Osteocyte (in vitro differentiated cells): ENCODE measurements around the gene ERICH6B. TPM values are rescaled to one million over a fixed set of nuclear protein-coding genes. Genes with fewer than 3 reads are reported as not detected.
A peak's percentile ranks its signal among the peaks of the same experiment; 100 is the strongest.

ENCODE experiments used
- DNase-seq: peaks from one replicate; pipeline ENCODE4 v3.0.0; 2021; ENCODE audit warnings: mixed read lengths; ENCODE audit not compliant: unreplicated experiment; ENCODE audit errors: extremely low spot score
- H3K27ac Mint-ChIP-seq: one replicate; pipeline ENCODE4 v1.8.0; 2021; ENCODE audit warnings: mild to moderate bottlenecking, mixed read lengths; ENCODE audit not compliant: unreplicated experiment
- H3K27me3 Mint-ChIP-seq: one replicate; pipeline ENCODE4 v1.8.0; 2021; ENCODE audit warnings: mixed read lengths; ENCODE audit not compliant: unreplicated experiment
- H3K36me3 Mint-ChIP-seq: one replicate; pipeline ENCODE4 v1.8.0; 2021; ENCODE audit warnings: mixed read lengths; ENCODE audit not compliant: unreplicated experiment
- H3K4me1 Mint-ChIP-seq: one replicate; pipeline ENCODE4 v1.8.0; 2021; ENCODE audit warnings: mixed read lengths; ENCODE audit not compliant: unreplicated experiment
- H3K4me3 Mint-ChIP-seq: one replicate; pipeline ENCODE4 v1.8.0; 2021; ENCODE audit warnings: mild to moderate bottlenecking, moderate library complexity, mixed read lengths; ENCODE audit not compliant: unreplicated experiment
- H3K9me3 Mint-ChIP-seq: one replicate; pipeline ENCODE4 v1.8.0; 2021; ENCODE audit warnings: mixed read lengths; ENCODE audit not compliant: unreplicated experiment
- CTCF ChIP-seq: fragments of 200-600 bp; sonication (generic); IDR thresholded peaks from 2 replicates; pipeline ENCODE4 v1.5.0; 2021; ENCODE audit warnings: antibody characterized with exemption, mild to moderate bottlenecking, moderate library complexity
- total RNA-seq: library from RNA; stranded (reverse); gene quantifications from 2 replicates; pipeline ENCODE4 v1.2.1, GENCODE V29; 2021

ERICH6B gene
- total RNA-seq, 1 donor from 2014 or later = not detected

- H3K9me3 Mint-ChIP-seq = peaks cover 7% of the 10 kb centered on the region
- H3K27me3 Mint-ChIP-seq = no peaks in the 10 kb centered on the region
- H3K4me1 Mint-ChIP-seq = peaks cover 22% of the 10 kb centered on the region
- H3K27ac Mint-ChIP-seq = peak overlapping the region; percentile 92
- H3K36me3 Mint-ChIP-seq = peaks cover 44% of the 10 kb centered on the region
- no peak for TF ChIP-seq CTCF
- no peak overlapping the region for H3K4me3 Mint-ChIP-seq
- DNase-seq = no peak
Observed at GRCh38 chr13:45500492-45501174, 114.9 kb downstream of the ERICH6B start.

GRCh38 chr13:45496942-45497341, 118.6 kb downstream of the ERICH6B start:
- Mint-ChIP-seq H3K4me1 (peaks cover 35% of the 10 kb centered on the region), H3K9me3 (peaks cover 7% of the 10 kb centered on the region), H3K4me3 (no peak overlapping the region)

GRCh38 chr13:45492538-45492937, 123.0 kb downstream of the ERICH6B start:
- no peaks in the 10 kb centered on the region for H3K9me3 Mint-ChIP-seq
- DNase-seq = no peak
- H3K36me3 Mint-ChIP-seq = peaks cover 35% of the 10 kb centered on the region
- H3K4me3 Mint-ChIP-seq = no peak overlapping the region
- H3K4me1 Mint-ChIP-seq = peaks cover 17% of the 10 kb centered on the region
- H3K27me3 Mint-ChIP-seq = no peaks in the 10 kb centered on the region
- peak overlapping the region; percentile 37 for H3K27ac Mint-ChIP-seq
- TF ChIP-seq CTCF = no peak

More at GRCh38 chr13:45496942-45497341, 118.6 kb downstream of the ERICH6B start:
- no peaks in the 10 kb centered on the region for H3K27me3 Mint-ChIP-seq
- no peak overlapping the region for H3K27ac Mint-ChIP-seq
- no peak for DNase-seq
- TF ChIP-seq CTCF = no peak
- peaks cover 34% of the 10 kb centered on the region for H3K36me3 Mint-ChIP-seq

Other genes starting within 250 kb of the ERICH6B start
- 8.9 and 12.0 TPM in 2 replicates for gene SLC25A30, start 197.4 kb downstream of the ERICH6B start, total RNA-seq
- gene COG3, start 150.8 kb downstream of the ERICH6B start, total RNA-seq = 27.4 and 31.0 TPM in 2 replicates
- not detected in 2 replicates for gene CBY2, start 86.6 kb upstream of the ERICH6B start, total RNA-seq
- gene SIAH3, start 236.0 kb upstream of the ERICH6B start, total RNA-seq = not detected in 2 replicates